H1 (cell line): ENCODE results near the gene CDK5RAP2. TPM values are rescaled to one million over a fixed set of nuclear protein-coding genes. Genes with fewer than 3 reads are reported as not detected.

ENCODE experiments used
- CTCF ChIA-PET: fragments of 300-600 bp; sonication (Branson Sonifier 250); formaldehyde crosslinking; loops from one replicate; lab custom pipeline; 2021; ENCODE audit not compliant: partially characterized antibody; lab: Charles Lee
- POLR2A ChIA-PET: fragments of 300-600 bp; sonication (Branson Sonifier 250); formaldehyde crosslinking; loops from one replicate; lab custom pipeline; 2021; ENCODE audit warnings: inconsistent platforms; ENCODE audit not compliant: partially characterized antibody; lab: Charles Lee
- DNase-seq, 2 experiments: peaks; one replicate each; pipeline versions ENCODE4 v3.0.0 to v3.0.0-alpha.2; 2010 to 2022; ENCODE audit warnings: low spot score in 2 of 2, low read depth in 1 of 2, mixed read lengths in 1 of 2
- FAIRE-seq: peaks from 2 replicates; lab custom pipeline; 2011; peaks lifted over from hg19 to GRCh38; lab: Jason Lieb, UNC
- H2AFZ ChIP-seq: 2 replicates; pipeline ENCODE4 v1.8.1; 2012; ENCODE audit warnings: low read length, inconsistent platforms
- H2AK5ac ChIP-seq: 2 replicates; pipeline ENCODE4 v1.6.1; 2013; ENCODE audit warnings: low read depth, low read length
- H2BK120ac ChIP-seq: replicated peaks from 2 replicates; pipeline ENCODE3; 2013; ENCODE audit warnings: low read depth, low read length, inconsistent platforms
- H2BK12ac ChIP-seq: 2 replicates; pipeline ENCODE4 v1.6.1; 2013; ENCODE audit warnings: low read depth, low read length
- H2BK15ac ChIP-seq: 2 replicates; pipeline ENCODE4 v1.6.1; 2013; ENCODE audit warnings: low read length
- H2BK20ac ChIP-seq: 2 replicates; pipeline ENCODE4 v1.6.1; 2013; ENCODE audit warnings: low read length
- H2BK5ac ChIP-seq: 2 replicates; pipeline ENCODE4 v1.6.1; 2013; ENCODE audit warnings: low read depth, low read length
- H3K14ac ChIP-seq: 2 replicates; pipeline ENCODE4 v1.6.1; 2013; ENCODE audit warnings: inconsistent platforms; ENCODE audit not compliant: insufficient read length
- H3K18ac ChIP-seq: 2 replicates; pipeline ENCODE4 v1.6.1; 2013; ENCODE audit warnings: low read length; ENCODE audit errors: extremely low read depth
- H3K23ac ChIP-seq: 2 replicates; pipeline ENCODE4 v1.6.1; 2013; ENCODE audit warnings: inconsistent platforms; ENCODE audit not compliant: insufficient read length
- H3K23me2 ChIP-seq: 2 replicates; pipeline ENCODE4 v1.6.1; 2013; ENCODE audit warnings: low read depth, low read length
- H3K27ac ChIP-seq: 2 replicates; pipeline ENCODE4 v1.6.1; 2011; ENCODE audit warnings: low read depth, low read length, inconsistent platforms
- H3K27me3 ChIP-seq, 4 experiments: replicated peaks in 1 of 4; 1 replicate in 1 of 4; 2 replicates in 3 of 4; pipeline versions ENCODE4 v1.6.1 to v1.8.1; 2011 to 2013; ENCODE audit warnings: low read length in 3 of 4, mild to moderate bottlenecking in 3 of 4, inconsistent platforms in 2 of 4, mixed read lengths in 2 of 4, moderate library complexity in 1 of 4; ENCODE audit not compliant: control insufficient read depth in 3 of 4, insufficient read depth in 3 of 4; ENCODE audit errors: extremely low read depth in 1 of 4
- H3K36me3 ChIP-seq, 4 experiments: 2 replicates each; pipeline versions ENCODE4 v1.6.1 to v1.8.1; 2011 to 2013; ENCODE audit warnings: mild to moderate bottlenecking in 4 of 4, low read length in 3 of 4, moderate library complexity in 2 of 4, control low read depth in 1 of 4, inconsistent platforms in 1 of 4; ENCODE audit not compliant: insufficient read depth in 4 of 4, control insufficient read depth in 2 of 4
- H3K4ac ChIP-seq: replicated peaks from 2 replicates; pipeline ENCODE3; 2013; ENCODE audit warnings: low read length, low read depth, mixed read lengths, inconsistent platforms; ENCODE audit not compliant: insufficient read length
- H3K4me1 ChIP-seq, 4 experiments: replicated peaks in 1 of 4; 1 replicate in 1 of 4; 2 replicates in 3 of 4; pipeline versions ENCODE4 v1.6.1 to v1.8.1; 2011 to 2013; ENCODE audit warnings: low read length in 3 of 4, inconsistent platforms in 2 of 4, mixed read lengths in 1 of 4; ENCODE audit not compliant: insufficient read depth in 4 of 4, control insufficient read depth in 3 of 4
- H3K4me2 ChIP-seq, 2 experiments: 2 replicates each; pipeline versions ENCODE4 v1.6.1 to v1.8.1; 2011 to 2013; ENCODE audit warnings: low read depth in 2 of 2, low read length in 2 of 2, control low read depth in 1 of 2, inconsistent platforms in 1 of 2, mild to moderate bottlenecking in 1 of 2; ENCODE audit not compliant: insufficient read depth in 1 of 2
- H3K4me3 ChIP-seq, 4 experiments: fragments of 200-600, 300-600 bp in 1 of 4; sonication (generic), shearing (Covaris generic), sonication (Bioruptor Twin) in 1 of 4; 2 replicates each; pipeline versions ENCODE4 v1.5.1 to v1.8.1; 2011 to 2016; ENCODE audit warnings: low read length in 4 of 4, low read depth in 3 of 4, control low read depth in 2 of 4, inconsistent platforms in 2 of 4, mild to moderate bottlenecking in 2 of 4, mixed read lengths in 1 of 4, moderate library complexity in 1 of 4; ENCODE audit not compliant: insufficient read depth in 2 of 4; ENCODE audit errors: extremely low read depth in 1 of 4
- H3K56ac ChIP-seq: replicated peaks from 2 replicates; pipeline ENCODE3; 2013; ENCODE audit warnings: low read depth, mild to moderate bottlenecking, mixed read lengths, low read length, inconsistent platforms; ENCODE audit not compliant: insufficient read length
- H3K79me1 ChIP-seq: 2 replicates; pipeline ENCODE4 v1.6.1; 2013; ENCODE audit warnings: low read depth, low read length, control low read depth
- H3K79me2 ChIP-seq, 2 experiments: 2 replicates each; pipeline versions ENCODE4 v1.6.1 to v1.8.1; 2012 to 2013; ENCODE audit warnings: low read length in 2 of 2, mild to moderate bottlenecking in 2 of 2, inconsistent platforms in 1 of 2; ENCODE audit not compliant: insufficient read depth in 2 of 2, control insufficient read depth in 1 of 2
- H3K9ac ChIP-seq, 4 experiments: replicated peaks in 1 of 4; 1 replicate in 1 of 4; 2 replicates in 3 of 4; pipeline versions ENCODE4 v1.6.1 to v1.8.1; 2011 to 2013; ENCODE audit warnings: low read depth in 3 of 4, low read length in 3 of 4, control low read depth in 2 of 4, mild to moderate bottlenecking in 2 of 4, moderate library complexity in 2 of 4, inconsistent platforms in 1 of 4; ENCODE audit errors: extremely low read depth in 1 of 4
- H3K9me3 ChIP-seq, 2 experiments: 2 replicates each; pipeline versions ENCODE4 v1.6.1 to v1.8.1; 2012 to 2013; ENCODE audit warnings: mild to moderate bottlenecking in 2 of 2, moderate library complexity in 2 of 2, control low read depth in 1 of 2, inconsistent platforms in 1 of 2, low read depth in 1 of 2, low read length in 1 of 2, mixed read lengths in 1 of 2; ENCODE audit not compliant: insufficient read depth in 2 of 2
- H4K20me1 ChIP-seq, 2 experiments: replicated peaks in 1 of 2; 2 replicates each; pipeline versions ENCODE3 to v1.8.1; 2011 to 2013; ENCODE audit warnings: inconsistent platforms in 2 of 2, low read length in 2 of 2, mild to moderate bottlenecking in 1 of 2; ENCODE audit not compliant: insufficient read depth in 2 of 2, control insufficient read depth in 1 of 2
- H4K5ac ChIP-seq: 2 replicates; pipeline ENCODE4 v1.6.1; 2013; ENCODE audit warnings: low read length, low read depth, mixed read lengths, inconsistent platforms; ENCODE audit not compliant: insufficient read length
- H4K8ac ChIP-seq: 2 replicates; pipeline ENCODE4 v1.8.0; 2013; ENCODE audit warnings: mild to moderate bottlenecking, moderate library complexity, low read length, inconsistent platforms; ENCODE audit not compliant: insufficient read depth; ENCODE audit errors: extremely low read depth
- H4K91ac ChIP-seq: replicated peaks from 2 replicates; pipeline ENCODE3; 2013; ENCODE audit warnings: low read length, mixed read lengths, inconsistent platforms; ENCODE audit not compliant: insufficient read length
- CHD2 ChIP-seq: IDR thresholded peaks from 2 replicates; pipeline ENCODE4 v1.6.1; 2012; ENCODE audit warnings: low read length, improper control_type of control experiment
- CTBP2 ChIP-seq: IDR thresholded peaks from 2 replicates; pipeline ENCODE4 v1.7.0; 2011; ENCODE audit warnings: borderline replicate concordance, mild to moderate bottlenecking, moderate library complexity, mixed read lengths, low read length; ENCODE audit not compliant: insufficient read depth, insufficient read length
- EP300 ChIP-seq, 2 experiments: IDR thresholded peaks; 1 replicate in 1 of 2; 2 replicates in 1 of 2; pipeline ENCODE4 v1.6.1; 2011 to 2012; ENCODE audit warnings: low read depth in 2 of 2, low read length in 2 of 2, mild to moderate bottlenecking in 2 of 2, borderline replicate concordance in 1 of 2, inconsistent platforms in 1 of 2, moderate library complexity in 1 of 2
- GABPA ChIP-seq: IDR thresholded peaks from 2 replicates; pipeline ENCODE4 v1.6.1; 2011; ENCODE audit warnings: mild to moderate bottlenecking, low read length, moderate library complexity, borderline replicate concordance; ENCODE audit not compliant: insufficient read depth
- HDAC6 ChIP-seq: IDR thresholded peaks from one replicate; pipeline ENCODE4 v1.7.1; 2012; ENCODE audit warnings: low read depth, mild to moderate bottlenecking, inconsistent platforms, low read length, moderate library complexity
- NRF1 ChIP-seq: IDR thresholded peaks from 2 replicates; pipeline ENCODE4 v1.6.1; 2011; ENCODE audit warnings: mild to moderate bottlenecking, low read depth, low read length, improper control_type of control experiment
- RAD21 ChIP-seq, 2 experiments: IDR thresholded peaks in 1 of 2; conservative IDR thresholded peaks in 1 of 2; 2 replicates each; pipeline ENCODE4 v1.6.1; 2011; ENCODE audit warnings: low read depth in 2 of 2, low read length in 2 of 2, improper control_type of control experiment in 1 of 2, inconsistent platforms in 1 of 2, mild to moderate bottlenecking in 1 of 2, moderate library complexity in 1 of 2
- RNF2 ChIP-seq: fragments of 200-900, 300-1000 bp; sonication (generic); IDR thresholded peaks from 2 replicates; pipeline ENCODE4 v1.7.1; 2016; ENCODE audit warnings: borderline replicate concordance, low read depth, mild to moderate bottlenecking, antibody characterized with exemption, low read length; ENCODE audit not compliant: poor library complexity, severe bottlenecking; ENCODE audit errors: missing control alignments
- TCF12 ChIP-seq: IDR thresholded peaks from 2 replicates; pipeline ENCODE4 v1.6.1; 2011; ENCODE audit warnings: low read depth, mild to moderate bottlenecking, low read length
- TEAD4 ChIP-seq: IDR thresholded peaks from 2 replicates; pipeline ENCODE4 v1.6.1; 2012; ENCODE audit warnings: low read depth, low read length, inconsistent platforms, mixed read lengths
- WGBS, 2 experiments: shearing (Covaris generic) in 1 of 2; methylation state at CpG; one replicate each; pipeline versions ENCODE4 v1.1.6 to v1.1.7; 2013 to 2015; ENCODE audit warnings: low lambda C conversion rate in 2 of 2, mixed read lengths in 2 of 2, inconsistent platforms in 1 of 2, low coverage in 1 of 2, missing lambda C conversion rate in 1 of 2; ENCODE audit not compliant: insufficient replicate concordance in 2 of 2, insufficient coverage in 1 of 2, insufficient read length in 1 of 2; ENCODE audit errors: extremely low coverage in 1 of 2, missing lambda C conversion rate in 1 of 2; 5-methylcytosine and 5-hydroxymethylcytosine counted together
- polyA plus RNA-seq, 7 experiments: library from polyadenylated mRNA; depleted of rRNA in 3 of 7; stranded (reverse) in 5 of 7; unstranded in 2 of 7; fragments of >200 nt in 5 of 7; fragments of 200-250 nt in 2 of 7; gene quantifications; 1 replicate in 5 of 7; 2 replicates in 1 of 7; 4 replicates in 1 of 7; pipeline versions ENCODE4 v1.2.1 to v1.2.3, GENCODE V29; 2011 to 2013; ENCODE audit warnings: missing spikeins in 2 of 7, mixed read lengths in 2 of 7
- total RNA-seq: library from RNA; stranded (reverse); fragmentation: NEBNext Ultra II Directional; extraction: Animal tissue kit (Norgen Biotek cat#: 25700); gene quantifications from 2 replicates; pipeline ENCODE4 v1.2.1, GENCODE V29; 2021
- TF ChIP-seq, protein P1 (sequence below): IDR thresholded peaks from 2 replicates; pipeline ENCODE4 v1.6.1; 2012; ENCODE audit warnings: inconsistent platforms

The CDK5RAP2 gene
- total and polyA plus RNA-seq, 2 of the 8 experiments (the other 6 are each of a cell fraction or from before 2014, with no cell fraction given), result 19.8 to 49.4 TPM

GRCh38 chr9:120381839-120382238 lies 198.1 kb downstream of the CDK5RAP2 start:
- Histone ChIP-seq H3K23me2 (no peaks in the 10 kb centered on the region), H3K27me3 (no peaks in the 10 kb centered on the region; a peak in 1 of 7 replicates), H2BK20ac (no peak overlapping the region), H2AFZ (no peak overlapping the region), H3K27ac (no peak overlapping the region), H2BK120ac (no peak overlapping the region), H2AK5ac (no peak overlapping the region), H3K4me3 (no peak overlapping the region), H2BK15ac (no peak overlapping the region), H3K9ac (no peak overlapping the region), H4K5ac (no peak overlapping the region), H3K56ac (no peak overlapping the region), H3K9me3 (no peaks in the 10 kb centered on the region), H3K18ac (no peak overlapping the region), H4K20me1 (no peaks in the 10 kb centered on the region), H3K36me3 (no peaks in the 10 kb centered on the region; a peak in 1 of 8 replicates), H3K4me1 (0 out of 7 replicates have a peak, but pooled peaks cover 0 to 7% (median 0%) of the 10 kb centered on the region in 4 experiments), H3K4me2 (no peak overlapping the region), H2BK12ac (no peak overlapping the region), H3K23ac (no peak overlapping the region), H4K91ac (no peak overlapping the region), H3K4ac (no peak overlapping the region), H3K79me2 (no peaks in the 10 kb centered on the region), H3K14ac (no peak overlapping the region), H2BK5ac (no peak overlapping the region), H3K79me1 (no peaks in the 10 kb centered on the region), H4K8ac (no peak overlapping the region; the same call in 1 of the 2 replicates)
- FAIRE-seq (no peak), DNase-seq (no peak)
- 92% methylated on average over 10 of the region's 10 CpGs; no CpG with 5 or more reads in 1 of the 2 experiments for WGBS, 2 experiments
- TF ChIP-seq TCF12 (no peak), GABPA (no peak), EP300 (IDR thresholded peaks at IDR 0.05; ENCODE audit: borderline replicate concordance in 1 of 2, low read depth in 2 of 2, low read length in 2 of 2) (no peak), CTBP2 (no peak), TEAD4 (no peak), RNF2 (no peak), RAD21 (IDR thresholded peaks at IDR 0.05 in 1 of 2, conservative IDR thresholded peaks at IDR 0.05 in 1 of 2; ENCODE audit: low read depth in 2 of 2, low read length in 2 of 2) (no peak), HDAC6 (no peak), NRF1 (no peak), CHD2 (no peak)
- TF ChIP-seq, protein P1, sequence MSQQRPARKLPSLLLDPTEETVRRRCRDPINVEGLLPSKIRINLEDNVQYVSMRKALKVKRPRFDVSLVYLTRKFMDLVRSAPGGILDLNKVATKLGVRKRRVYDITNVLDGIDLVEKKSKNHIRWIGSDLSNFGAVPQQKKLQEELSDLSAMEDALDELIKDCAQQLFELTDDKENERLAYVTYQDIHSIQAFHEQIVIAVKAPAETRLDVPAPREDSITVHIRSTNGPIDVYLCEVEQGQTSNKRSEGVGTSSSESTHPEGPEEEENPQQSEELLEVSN, result no peak
- POLR2A ChIA-PET, result no interaction called here
- CTCF ChIA-PET, result interaction anchor here (0.6 kb wide), 1 partner anchor 108 kb away, joined by 3 read pairs; no protein-coding TSS in a partner anchor
